Activated T-cell treated with anti-CD3 and anti-CD28 coated beads, Interleukin-2, amount 50 U/mL, for 1 hour (primary cell): ENCODE data around the gene ZNF662.

ENCODE experiments used
- DNase-seq: peaks from one replicate; pipeline ENCODE4 v3.0.0-alpha.2; 2020

Gene ZNF662

DNA sequence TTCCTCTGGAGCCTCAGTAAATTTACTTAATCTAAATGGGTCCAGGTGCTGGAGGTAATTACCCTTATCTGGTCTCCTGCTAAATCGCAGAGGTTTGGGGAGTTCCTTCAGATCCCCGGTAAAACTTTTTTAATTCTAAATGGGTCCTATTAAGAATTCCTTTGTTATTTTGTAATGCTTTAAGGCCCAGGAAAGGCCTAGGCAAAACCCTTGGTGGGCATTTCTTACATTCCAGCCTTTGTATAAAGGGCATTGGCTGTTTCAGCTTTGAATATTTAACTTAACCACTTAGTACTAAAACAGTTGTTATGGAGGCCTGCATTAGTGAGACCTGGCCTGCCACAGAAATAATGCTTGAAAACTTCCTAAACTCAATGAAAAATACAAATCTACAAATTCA is 14.9 kb upstream of the ZNF662 start:
- DNase-seq = no peak

DNA sequence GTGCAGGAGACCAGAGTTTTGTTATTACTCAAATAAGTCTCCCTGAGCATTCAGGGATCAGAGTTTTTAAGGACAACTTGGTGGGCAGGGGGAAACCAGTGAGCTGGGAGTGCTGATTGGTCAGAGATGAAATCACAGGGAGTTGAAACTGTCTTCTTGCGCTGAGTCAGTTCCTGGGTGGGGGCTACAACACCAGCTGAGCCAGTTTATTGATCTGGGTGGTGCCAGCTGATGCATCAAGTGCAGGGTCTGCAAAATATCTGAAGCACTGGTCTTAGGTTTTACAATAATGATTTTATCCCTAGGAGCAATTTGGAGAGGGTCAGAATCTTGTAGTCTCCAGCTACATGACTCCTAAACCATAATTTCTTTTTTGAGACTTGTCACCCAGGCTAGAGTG is 13.8 kb upstream of the ZNF662 start:
- DNase-seq = no peak

GRCh38 chr3:42892807-42893206 is 13.1 kb upstream of the ZNF662 start:
- DNase-seq = no peak

GRCh38 chr3:42894698-42895579 is 11.0 kb upstream of the ZNF662 start:
- DNase-seq = no peak

- no peak for DNase-seq
These were observed 10.4 kb upstream of the ZNF662 start for GRCh38 chr3:42895580-42895868.

- DNase-seq = no peak
These were observed 6.9 kb upstream of the ZNF662 start for GRCh38 chr3:42898896-42899675.

- no peak for DNase-seq
These were observed 5.5 kb upstream of the ZNF662 start for GRCh38 chr3:42900226-42901072.

- DNase-seq = no peak
These were observed 4.9 kb upstream of the ZNF662 start for GRCh38 chr3:42901073-42901415.

DNA sequence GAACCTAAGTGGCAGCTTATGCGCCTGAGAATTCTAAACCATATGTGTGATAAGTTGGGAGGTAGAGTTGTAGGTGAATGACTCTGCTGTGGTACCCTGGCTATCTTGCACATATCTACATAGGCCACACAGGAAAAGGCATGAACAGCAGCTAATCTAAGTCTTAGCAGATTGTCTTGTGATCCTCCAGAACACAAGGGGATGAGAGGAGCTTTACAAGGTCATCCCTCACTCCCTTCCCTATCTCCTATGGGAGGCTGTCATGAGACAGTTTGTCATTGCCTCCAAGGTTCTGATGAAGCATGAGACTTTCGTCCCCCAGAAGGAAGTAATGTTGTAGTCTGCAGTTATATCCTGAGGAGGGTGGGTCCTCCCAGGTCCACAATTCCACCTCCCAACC is 3.7 kb upstream of the ZNF662 start:
- DNase-seq = no peak

- DNase-seq = no peak
These were observed 1.9 kb upstream of the ZNF662 start for GRCh38 chr3:42904076-42904475.

- DNase-seq = no peak
These were observed 237 bp upstream of the ZNF662 start for GRCh38 chr3:42905740-42906069.

- DNase-seq = no peak
These were observed 874 bp downstream of the ZNF662 start for GRCh38 chr3:42906848-42907183.

- DNase-seq = no peak
These were observed 2.7 kb downstream of the ZNF662 start for GRCh38 chr3:42908675-42909074.

DNA sequence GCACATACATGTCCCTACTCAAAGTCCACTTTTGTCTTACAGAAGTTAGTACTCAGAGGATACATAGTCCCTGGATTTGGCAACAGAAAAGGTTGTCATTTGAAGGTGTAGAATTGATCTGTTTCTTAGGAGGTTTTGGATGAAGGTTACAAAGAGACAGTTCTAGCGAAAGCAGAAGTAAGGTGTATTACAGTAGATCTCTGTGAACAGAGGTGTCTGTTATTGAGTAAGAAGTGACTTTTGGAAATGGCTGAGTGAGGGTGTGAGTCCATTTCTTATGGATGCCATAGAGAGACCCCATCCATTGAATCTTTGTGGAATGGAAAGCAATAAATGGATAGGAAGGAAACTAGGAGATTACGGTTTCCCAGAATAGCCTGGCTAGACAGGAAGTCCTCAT is 5.6 kb downstream of the ZNF662 start:
- DNase-seq = no peak

- no peak for DNase-seq
These were observed 9.0 kb downstream of the ZNF662 start for GRCh38 chr3:42914771-42915515.

- no peak for DNase-seq
These were observed 17.7 kb downstream of the ZNF662 start for GRCh38 chr3:42923606-42924005.

GRCh38 chr3:42926310-42926709 is 20.4 kb downstream of the ZNF662 start:
- no peak for DNase-seq

GRCh38 chr3:42934111-42934510 is 28.2 kb downstream of the ZNF662 start:
- no peak for DNase-seq

DNA sequence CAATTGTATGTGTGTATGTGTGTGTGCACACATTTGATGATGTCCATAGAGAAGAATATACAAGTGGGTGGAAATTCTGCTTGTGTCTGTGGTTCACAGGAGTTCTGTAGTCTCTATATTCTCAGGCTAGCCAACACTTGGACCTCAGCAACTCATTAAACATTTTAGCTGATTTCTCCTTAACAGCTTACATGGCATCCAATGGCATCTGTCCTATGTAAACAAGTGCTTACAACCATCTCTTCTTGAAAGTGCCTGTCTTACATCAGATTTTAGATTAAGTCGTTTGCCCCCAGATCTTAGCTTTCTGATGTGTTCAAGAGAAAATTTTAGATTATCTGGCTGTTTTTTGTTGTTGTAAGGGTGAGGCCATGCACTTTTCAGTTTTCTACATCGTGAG is 29.0 kb downstream of the ZNF662 start:
- no peak for DNase-seq

GRCh38 chr3:42935472-42935871 is 29.5 kb downstream of the ZNF662 start:
- DNase-seq = no peak

DNA sequence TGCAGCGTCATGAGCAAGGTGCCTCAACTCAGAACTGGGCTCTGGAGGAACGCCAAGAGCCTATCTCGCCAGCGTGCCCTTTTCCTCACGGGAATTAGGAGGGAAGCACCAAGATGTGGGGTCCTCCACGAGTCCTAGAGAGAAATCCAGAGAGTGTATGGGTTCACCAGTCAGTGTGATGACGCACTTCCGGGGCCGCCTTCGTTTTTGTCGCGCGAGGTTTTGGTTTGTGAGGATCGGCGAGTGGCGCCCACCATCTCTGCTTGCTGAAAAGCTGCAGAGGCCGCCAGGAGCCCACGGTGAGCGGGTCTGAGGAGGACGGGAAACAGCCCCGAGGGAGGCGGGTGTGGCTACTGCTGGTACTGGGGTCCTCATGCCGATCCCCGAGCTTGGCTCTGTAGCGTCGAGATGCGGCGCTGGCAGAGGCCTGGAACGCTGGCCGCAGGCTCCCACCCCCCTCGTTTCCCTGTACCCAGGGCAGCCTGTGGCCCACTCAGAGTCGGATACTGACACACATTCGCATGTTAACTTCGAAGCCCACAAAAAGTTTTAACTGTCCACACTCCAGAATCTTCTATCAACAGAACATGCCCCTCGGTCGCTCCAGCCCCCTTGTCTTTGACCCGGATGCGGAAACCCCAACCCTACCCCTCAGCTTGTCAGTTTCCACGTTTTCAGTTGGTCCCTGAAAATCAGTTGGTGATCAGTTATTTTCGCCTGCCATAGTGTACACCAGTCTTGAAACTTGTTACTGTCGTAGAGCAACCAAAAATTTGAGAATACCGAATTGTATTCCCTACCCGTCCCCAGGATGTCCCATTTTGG is 30.4 kb downstream of the ZNF662 start:
- no peak for DNase-seq

- no peak for DNase-seq
These were observed 31.4 kb downstream of the ZNF662 start for GRCh38 chr3:42937334-42937733.
